GM12872 (cell line): ENCODE results near the gene MXRA8.
A peak's percentile ranks its signal among the peaks of the same experiment; 100 is the strongest.

Source experiments
- CTCF ChIP-seq: IDR thresholded peaks from 3 replicates; pipeline ENCODE4 v1.5.1; 2011; ENCODE audit warnings: low read depth, mild to moderate bottlenecking, low read length, moderate library complexity; ENCODE audit not compliant: insufficient read depth

Gene MXRA8

DNA sequence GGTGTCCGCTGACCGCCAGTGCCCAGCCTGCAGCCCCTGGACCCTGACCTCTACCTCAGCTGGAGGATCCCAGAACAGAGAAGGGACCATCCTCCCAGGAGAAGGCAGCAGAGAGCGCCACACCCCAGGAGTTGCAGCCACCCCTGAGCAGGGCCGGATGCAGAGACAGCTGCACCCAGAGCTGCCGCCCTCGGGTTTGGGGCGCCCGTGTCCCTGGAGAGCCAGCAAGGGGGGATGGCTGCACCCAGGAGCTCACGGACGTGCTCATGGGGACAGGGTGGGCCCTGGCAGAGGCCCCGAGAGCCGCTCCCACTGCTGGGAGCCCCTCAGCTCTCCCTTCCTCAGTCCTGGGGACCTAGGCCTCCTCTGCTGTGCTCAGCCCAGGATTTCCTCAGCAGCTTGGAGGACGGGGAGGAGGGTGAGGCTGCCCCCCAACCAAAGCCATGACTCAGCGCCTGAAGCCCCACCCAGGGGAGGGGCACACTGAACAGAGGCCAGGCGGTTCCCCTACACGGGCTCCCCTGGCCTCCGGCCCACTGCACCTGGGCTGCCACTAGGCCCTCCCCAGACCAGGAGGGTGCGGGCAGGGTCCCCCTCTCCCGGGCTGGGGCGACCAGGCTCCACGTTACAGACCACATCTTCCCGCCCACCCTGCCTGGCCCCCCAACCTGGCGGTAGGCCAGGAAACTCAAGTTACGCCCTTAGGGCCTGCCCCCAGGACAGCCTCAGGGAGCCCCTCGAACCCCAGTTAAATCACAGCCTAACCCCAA, 52.9 kb downstream of the MXRA8 start:
- peak; percentile 43; the same call in 2 of the 3 replicates for TF ChIP-seq CTCF

GRCh38 chr1:1304331-1305299, 53.7 kb downstream of the MXRA8 start:
- no peak for TF ChIP-seq CTCF

GRCh38 chr1:1303736-1304135, 54.6 kb downstream of the MXRA8 start:
- no peak for TF ChIP-seq CTCF

DNA sequence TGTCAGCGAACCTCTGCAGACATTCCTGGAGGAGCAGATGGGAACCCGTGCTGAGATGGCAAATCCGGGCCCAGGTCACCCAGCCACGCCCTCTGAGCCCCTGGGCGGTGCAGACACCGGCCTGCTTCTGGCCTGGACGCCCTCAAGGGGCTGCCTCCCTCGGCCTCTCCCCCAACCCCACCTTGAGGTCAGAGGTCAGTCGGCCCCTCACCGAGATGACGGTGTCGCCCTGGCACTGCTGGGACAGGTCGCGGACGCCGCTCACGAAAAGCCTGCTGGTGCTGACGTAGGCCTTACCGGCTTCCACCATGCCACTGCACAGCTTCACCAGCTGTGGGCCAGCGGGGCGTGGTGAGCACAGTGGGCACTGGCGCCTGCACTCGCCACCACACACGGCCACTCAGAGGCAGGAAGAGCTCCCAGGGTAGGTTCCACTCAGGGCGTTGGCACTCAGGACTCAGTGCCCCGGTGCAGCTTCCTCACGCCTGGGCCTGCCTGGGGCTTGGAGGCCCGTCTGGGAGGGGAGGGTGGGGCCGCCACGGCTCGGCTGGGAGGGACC, 55.3 kb downstream of the MXRA8 start:
- TF ChIP-seq CTCF: no peak
